Measurements from ENCODE around the gene VTI1A.
"Not testable (repeated sequence)": the region's sequence is repeated elsewhere in the genome, so short reads cannot be mapped to it uniquely, and the experiment has no call there.

The VTI1A gene

GRCh38 chr10:112446855-112447619 is at the start of gene VTI1A, which contains the start of gene ZDHHC6:
VTI1A (plus strand) TSS chr10:112447215; CDS start chr10:112447374, 159 bp downstream.
ZDHHC6 (minus strand) TSS chr10:112446914; CDS start chr10:112445436, 1,478 bp downstream.
- peaks cover 4% of the 10 kb centered on the region for H3K4me1 ChIP-seq (ENCODE audit: control insufficient read depth, insufficient read depth, low read length)
- no peaks in the 10 kb centered on the region for H3K36me3 ChIP-seq (ENCODE audit: control insufficient read depth, insufficient read depth, low read length)
- H3K9ac ChIP-seq (ENCODE audit: low read depth, low read length): peak within 1 kb of the TSS; percentile 99
- no peaks in the 10 kb centered on the region for H3K9me3 ChIP-seq (ENCODE audit: control insufficient read depth, insufficient read depth, low read length)
- H3K27me3 ChIP-seq (ENCODE audit: control insufficient read depth, insufficient read depth, low read length): no peaks in the 10 kb centered on the region
- peak within 1 kb of the TSS; percentile 96 for H3K4me3 ChIP-seq (ENCODE audit: low read depth, low read length)

GRCh38 chr10:112397592-112397991 is 49.4 kb upstream of the VTI1A start:
- Histone ChIP-seq H3K36me3 (ENCODE audit: control insufficient read depth, insufficient read depth, low read length) (no peaks in the 10 kb centered on the region), H3K9ac (ENCODE audit: low read depth, low read length) (no peak overlapping the region), H3K4me1 (ENCODE audit: control insufficient read depth, insufficient read depth, low read length) (no peaks in the 10 kb centered on the region), H3K4me3 (ENCODE audit: low read depth, low read length) (no peak overlapping the region), H3K9me3 (ENCODE audit: control insufficient read depth, insufficient read depth, low read length) (no peaks in the 10 kb centered on the region), H3K27me3 (ENCODE audit: control insufficient read depth, insufficient read depth, low read length) (no peaks in the 10 kb centered on the region)

DNA sequence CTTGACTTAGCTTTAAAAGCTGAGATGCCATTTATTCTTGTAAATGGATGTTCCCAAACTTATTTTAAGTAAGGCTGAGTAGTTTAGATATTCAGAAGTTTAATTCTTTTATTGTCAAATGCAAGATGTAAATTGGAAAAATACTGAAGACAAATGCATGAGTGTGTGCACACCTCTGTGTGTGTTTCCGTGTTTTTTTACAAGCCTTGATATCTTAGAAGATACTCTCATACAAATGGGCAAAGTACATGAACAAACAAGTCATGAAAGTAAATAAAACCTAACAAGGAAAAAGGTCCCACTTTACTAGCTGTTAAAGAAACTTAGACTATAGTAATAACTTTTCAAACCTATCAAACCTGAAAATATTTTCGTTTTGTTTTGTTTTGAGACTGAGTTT is 44.1 kb upstream of the VTI1A start:
- Histone ChIP-seq H3K36me3 (ENCODE audit: control insufficient read depth, insufficient read depth, low read length) (no peaks in the 10 kb centered on the region), H3K9ac (ENCODE audit: low read depth, low read length) (no peak overlapping the region), H3K4me1 (ENCODE audit: control insufficient read depth, insufficient read depth, low read length) (no peaks in the 10 kb centered on the region), H3K9me3 (ENCODE audit: control insufficient read depth, insufficient read depth, low read length) (no peaks in the 10 kb centered on the region), H3K27me3 (ENCODE audit: control insufficient read depth, insufficient read depth, low read length) (no peaks in the 10 kb centered on the region), H3K4me3 (ENCODE audit: low read depth, low read length) (no peak overlapping the region)

- H3K9ac ChIP-seq (ENCODE audit: low read depth, low read length): no peak overlapping the region
- no peaks in the 10 kb centered on the region for H3K27me3 ChIP-seq (ENCODE audit: control insufficient read depth, insufficient read depth, low read length)
- H3K4me1 ChIP-seq (ENCODE audit: control insufficient read depth, insufficient read depth, low read length): no peaks in the 10 kb centered on the region
- H3K9me3 ChIP-seq (ENCODE audit: control insufficient read depth, insufficient read depth, low read length): no peaks in the 10 kb centered on the region
- no peaks in the 10 kb centered on the region for H3K36me3 ChIP-seq (ENCODE audit: control insufficient read depth, insufficient read depth, low read length)
- no peak overlapping the region for H3K4me3 ChIP-seq (ENCODE audit: low read depth, low read length)
These were observed 42.4 kb upstream of the VTI1A start for GRCh38 chr10:112404617-112405016.

DNA sequence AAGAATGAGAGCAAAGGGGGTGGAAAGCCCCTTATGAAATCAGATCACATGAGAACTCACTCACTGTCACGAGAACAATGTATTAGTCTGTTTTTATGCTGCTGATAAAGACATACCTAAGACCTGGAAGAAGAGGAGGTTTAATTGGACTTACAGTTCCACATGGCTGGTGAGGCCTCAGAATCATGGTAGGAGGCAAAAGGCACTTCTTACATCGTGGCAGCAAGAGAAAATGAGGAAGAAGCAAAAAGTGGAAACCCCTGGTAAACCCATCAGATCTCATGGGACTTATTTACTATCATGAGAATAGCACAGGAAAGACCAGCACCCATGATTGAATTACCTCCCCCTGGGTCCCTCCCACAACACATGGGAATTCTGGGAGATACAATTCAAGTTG is 40.2 kb upstream of the VTI1A start:
- not testable (repeated sequence) for H3K27me3 ChIP-seq (ENCODE audit: control insufficient read depth, insufficient read depth, low read length); H3K4me3 ChIP-seq (ENCODE audit: low read depth, low read length); H3K9ac ChIP-seq (ENCODE audit: low read depth, low read length); H3K4me1 ChIP-seq (ENCODE audit: control insufficient read depth, insufficient read depth, low read length); H3K9me3 ChIP-seq (ENCODE audit: control insufficient read depth, insufficient read depth, low read length); H3K36me3 ChIP-seq (ENCODE audit: control insufficient read depth, insufficient read depth, low read length)

DNA sequence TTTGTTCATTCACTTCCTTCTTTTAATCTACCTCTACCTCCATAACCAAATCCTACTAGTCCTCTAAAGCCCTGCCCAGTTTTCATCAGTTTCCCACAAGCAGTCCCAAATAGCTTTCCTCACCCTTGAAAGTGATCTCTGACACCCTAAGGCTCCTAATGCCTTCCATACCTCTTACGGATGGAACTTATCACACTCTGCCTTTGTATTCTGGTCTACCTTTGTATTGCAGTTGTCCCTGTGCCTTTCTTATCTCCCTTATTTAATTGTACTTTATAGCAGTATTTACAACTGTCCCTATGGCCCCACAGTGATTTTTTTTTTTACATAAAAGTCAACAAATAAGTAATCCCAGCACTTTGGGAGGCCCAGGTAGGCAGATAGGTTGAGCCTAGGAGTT is 39.3 kb upstream of the VTI1A start:
- Histone ChIP-seq H3K27me3 (ENCODE audit: control insufficient read depth, insufficient read depth, low read length) (no peaks in the 10 kb centered on the region), H3K4me1 (ENCODE audit: control insufficient read depth, insufficient read depth, low read length) (no peaks in the 10 kb centered on the region), H3K9me3 (ENCODE audit: control insufficient read depth, insufficient read depth, low read length) (no peaks in the 10 kb centered on the region), H3K4me3 (ENCODE audit: low read depth, low read length) (no peak overlapping the region), H3K9ac (ENCODE audit: low read depth, low read length) (no peak overlapping the region), H3K36me3 (ENCODE audit: control insufficient read depth, insufficient read depth, low read length) (no peaks in the 10 kb centered on the region)

DNA sequence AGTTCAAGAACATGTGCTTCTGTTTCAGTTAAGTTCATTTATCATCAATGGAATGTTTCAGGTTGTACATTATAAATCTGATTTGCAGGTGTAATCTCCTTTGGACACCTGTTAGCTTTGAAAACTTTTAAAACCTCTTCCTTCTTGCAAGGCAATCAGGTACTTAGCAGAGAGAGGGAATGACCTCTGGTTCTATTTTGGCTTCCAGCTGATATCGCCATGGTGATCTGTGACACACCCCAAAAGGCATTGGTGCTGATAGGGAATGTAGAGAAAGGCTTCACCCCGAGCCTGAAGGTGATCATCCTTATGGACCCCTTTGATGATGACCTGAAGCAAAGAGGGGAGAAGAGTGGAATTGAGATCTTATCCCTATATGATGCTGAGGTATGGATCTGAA is 37.7 kb upstream of the VTI1A start:
- H3K9ac ChIP-seq (ENCODE audit: low read depth, low read length): no peak overlapping the region
- H3K4me3 ChIP-seq (ENCODE audit: low read depth, low read length): no peak overlapping the region
- no peaks in the 10 kb centered on the region for H3K36me3 ChIP-seq (ENCODE audit: control insufficient read depth, insufficient read depth, low read length)
- H3K27me3 ChIP-seq (ENCODE audit: control insufficient read depth, insufficient read depth, low read length): no peaks in the 10 kb centered on the region
- no peaks in the 10 kb centered on the region for H3K9me3 ChIP-seq (ENCODE audit: control insufficient read depth, insufficient read depth, low read length)
- no peaks in the 10 kb centered on the region for H3K4me1 ChIP-seq (ENCODE audit: control insufficient read depth, insufficient read depth, low read length)

GRCh38 chr10:112409755-112410154 is 37.3 kb upstream of the VTI1A start:
- Histone ChIP-seq H3K9ac (ENCODE audit: low read depth, low read length) (no peak overlapping the region), H3K4me1 (ENCODE audit: control insufficient read depth, insufficient read depth, low read length) (no peaks in the 10 kb centered on the region), H3K27me3 (ENCODE audit: control insufficient read depth, insufficient read depth, low read length) (no peaks in the 10 kb centered on the region), H3K36me3 (ENCODE audit: control insufficient read depth, insufficient read depth, low read length) (no peaks in the 10 kb centered on the region), H3K4me3 (ENCODE audit: low read depth, low read length) (no peak overlapping the region), H3K9me3 (ENCODE audit: control insufficient read depth, insufficient read depth, low read length) (no peaks in the 10 kb centered on the region)

DNA sequence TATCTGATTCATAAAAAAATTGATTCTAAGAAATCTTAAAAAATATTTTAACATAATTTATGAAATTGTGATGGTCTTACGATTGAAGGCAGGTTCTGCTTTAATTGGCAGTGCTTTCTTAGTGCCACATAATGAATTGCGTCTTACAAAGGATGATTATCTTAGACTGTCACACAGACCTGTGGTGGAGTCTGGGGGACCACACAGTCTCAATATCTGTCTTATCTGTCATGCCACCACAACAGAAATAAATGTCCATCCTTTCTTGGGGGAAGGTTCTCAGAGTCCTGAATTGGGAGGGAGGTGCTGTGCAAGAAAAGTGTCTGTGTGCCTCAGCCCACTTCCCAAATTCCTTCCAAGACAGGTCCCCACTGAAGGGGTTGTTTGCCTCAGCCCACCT is 34.3 kb upstream of the VTI1A start:
- no peaks in the 10 kb centered on the region for H3K9me3 ChIP-seq (ENCODE audit: control insufficient read depth, insufficient read depth, low read length)
- H3K4me3 ChIP-seq (ENCODE audit: low read depth, low read length): no peak overlapping the region
- no peak overlapping the region for H3K9ac ChIP-seq (ENCODE audit: low read depth, low read length)
- H3K27me3 ChIP-seq (ENCODE audit: control insufficient read depth, insufficient read depth, low read length): no peaks in the 10 kb centered on the region
- no peaks in the 10 kb centered on the region for H3K4me1 ChIP-seq (ENCODE audit: control insufficient read depth, insufficient read depth, low read length)
- H3K36me3 ChIP-seq (ENCODE audit: control insufficient read depth, insufficient read depth, low read length): no peaks in the 10 kb centered on the region

DNA sequence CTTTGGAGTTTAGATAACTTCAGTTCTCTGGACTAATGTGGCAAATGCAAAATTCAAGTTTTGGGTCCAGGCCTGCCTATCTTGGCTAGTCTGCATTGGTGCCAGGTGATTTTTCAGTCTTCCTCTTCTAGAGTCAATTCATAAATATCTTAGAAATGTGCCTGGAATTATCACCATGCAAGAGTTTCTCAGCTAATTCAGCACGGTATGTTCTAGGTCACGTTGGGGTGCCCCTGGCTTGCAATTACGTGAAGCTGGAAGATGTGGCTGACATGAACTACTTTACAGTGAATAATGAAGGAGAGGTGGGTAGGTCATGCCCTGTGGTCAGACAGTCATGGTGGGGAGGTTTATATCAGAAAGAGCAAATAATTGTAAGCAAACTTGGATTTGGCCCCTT is 25.3 kb upstream of the VTI1A start:
- Histone ChIP-seq H3K4me1 (ENCODE audit: control insufficient read depth, insufficient read depth, low read length) (no peaks in the 10 kb centered on the region), H3K27me3 (ENCODE audit: control insufficient read depth, insufficient read depth, low read length) (no peaks in the 10 kb centered on the region), H3K9ac (ENCODE audit: low read depth, low read length) (no peak overlapping the region), H3K9me3 (ENCODE audit: control insufficient read depth, insufficient read depth, low read length) (no peaks in the 10 kb centered on the region), H3K36me3 (ENCODE audit: control insufficient read depth, insufficient read depth, low read length) (no peaks in the 10 kb centered on the region), H3K4me3 (ENCODE audit: low read depth, low read length) (no peak overlapping the region)

GRCh38 chr10:112424651-112425050 is 22.4 kb upstream of the VTI1A start:
- no peaks in the 10 kb centered on the region for H3K36me3 ChIP-seq (ENCODE audit: control insufficient read depth, insufficient read depth, low read length)
- no peak overlapping the region for H3K4me3 ChIP-seq (ENCODE audit: low read depth, low read length)
- H3K9me3 ChIP-seq (ENCODE audit: control insufficient read depth, insufficient read depth, low read length): no peaks in the 10 kb centered on the region
- H3K27me3 ChIP-seq (ENCODE audit: control insufficient read depth, insufficient read depth, low read length): no peaks in the 10 kb centered on the region
- H3K9ac ChIP-seq (ENCODE audit: low read depth, low read length): no peak overlapping the region
- H3K4me1 ChIP-seq (ENCODE audit: control insufficient read depth, insufficient read depth, low read length): no peaks in the 10 kb centered on the region

GRCh38 chr10:112426111-112426510 is 20.9 kb upstream of the VTI1A start:
- Histone ChIP-seq H3K4me3 (ENCODE audit: low read depth, low read length) (no peak overlapping the region), H3K4me1 (ENCODE audit: control insufficient read depth, insufficient read depth, low read length) (no peaks in the 10 kb centered on the region), H3K9me3 (ENCODE audit: control insufficient read depth, insufficient read depth, low read length) (no peaks in the 10 kb centered on the region), H3K27me3 (ENCODE audit: control insufficient read depth, insufficient read depth, low read length) (no peaks in the 10 kb centered on the region), H3K9ac (ENCODE audit: low read depth, low read length) (no peak overlapping the region), H3K36me3 (ENCODE audit: control insufficient read depth, insufficient read depth, low read length) (no peaks in the 10 kb centered on the region)

Data from iPS-15b (cell line).